ENCODE measurements around the gene COX5A. TPM values are rescaled to one million over a fixed set of nuclear protein-coding genes. Genes with fewer than 3 reads are reported as not detected.
A peak's percentile ranks its signal among the peaks of the same experiment; 100 is the strongest.
"Not testable (repeated sequence)": the region's sequence is repeated elsewhere in the genome, so short reads cannot be mapped to it uniquely, and the experiment has no call there.

The COX5A gene
- total RNA-seq, 1 experiment from 2014 or later = 295 TPM

GRCh38 chr15:74954515-74954914 is 16.6 kb upstream of the COX5A start:
- no peaks in the 10 kb centered on the region for H3K27me3 Mint-ChIP-seq (ENCODE audit: insufficient read depth, unreplicated experiment)
- intact Hi-C loops (cut with micrococcal nuclease) = loop anchor here (10.0 kb wide), 1 partner anchor 580 kb away; no protein-coding TSS in a partner anchor
- TF ChIP-seq CTCF (IDR thresholded peaks at IDR 0.05; ENCODE audit: unreplicated experiment) = no peak
- ChIA-PET CTCF (interaction anchor here (0.5 to 4.0 kb wide), 7 partner anchors 52 to 320 kb away, joined by 3 to 36 read pairs (median 3); no protein-coding TSS in a partner anchor), POLR2A (interaction anchor here (0.6 kb wide), 1 partner anchor 45 kb away, joined by 3 read pairs; no protein-coding TSS in a partner anchor)
- no TSS peak for BruUV-seq (replicated peaks)
- no peak overlapping the region for H3K27ac Mint-ChIP-seq (ENCODE audit: low read depth, unreplicated experiment)
- no peak for DNase-seq (ENCODE audit: unreplicated experiment)
- H3K9me3 Mint-ChIP-seq (ENCODE audit: unreplicated experiment) = no peaks in the 10 kb centered on the region
- no peak overlapping the region for H3K4me3 Mint-ChIP-seq (ENCODE audit: unreplicated experiment)
- H3K36me3 Mint-ChIP-seq (ENCODE audit: insufficient read depth, unreplicated experiment) = no peaks in the 10 kb centered on the region
- peaks cover 7% of the 10 kb centered on the region for H3K4me1 Mint-ChIP-seq (ENCODE audit: insufficient read depth, unreplicated experiment)

- intact Hi-C loops (cut with micrococcal nuclease) = loop anchor here (10.0 kb wide), 1 partner anchor 576 kb away; no protein-coding TSS in a partner anchor
- BruUV-seq (replicated peaks) = no TSS peak
- H3K27me3 Mint-ChIP-seq (ENCODE audit: insufficient read depth, unreplicated experiment) = no peaks in the 10 kb centered on the region
Measured at GRCh38 chr15:74951006-74951405, 13.1 kb upstream of the COX5A start.

GRCh38 chr15:74950078-74950908 is 12.4 kb upstream of the COX5A start:
- intact Hi-C loops (cut with micrococcal nuclease) = loop anchor here (1.0 to 10.0 kb wide), 3 partner anchors 179 to 575 kb away; no protein-coding TSS in a partner anchor
- Mint-ChIP-seq H3K4me1 (ENCODE audit: insufficient read depth, unreplicated experiment) (peaks cover 7% of the 10 kb centered on the region), H3K36me3 (ENCODE audit: insufficient read depth, unreplicated experiment) (no peaks in the 10 kb centered on the region), H3K27ac (ENCODE audit: low read depth, unreplicated experiment) (no peak overlapping the region), H3K27me3 (ENCODE audit: insufficient read depth, unreplicated experiment) (no peaks in the 10 kb centered on the region), H3K4me3 (ENCODE audit: unreplicated experiment) (no peak overlapping the region), H3K9me3 (ENCODE audit: unreplicated experiment) (no peaks in the 10 kb centered on the region)
- ChIA-PET CTCF (interaction anchor here (0.6 to 5.9 kb wide), 38 partner anchors 9 to 1618 kb away, joined by 3 to 128 read pairs (median 4); partner anchors contain the start of genes COX5A and FAM219B), POLR2A (interaction anchor here (0.6 to 2.0 kb wide), 10 partner anchors 10 to 254 kb away, joined by 3 to 9 read pairs (median 3); partner anchors contain the start of genes C15orf39, COX5A, FAM219B and PPCDC)
- TF ChIP-seq CTCF (IDR thresholded peaks at IDR 0.05; ENCODE audit: unreplicated experiment) = peak; percentile 97
- peak; percentile 80 for DNase-seq (ENCODE audit: unreplicated experiment)
- no TSS peak for BruUV-seq (replicated peaks)

More at GRCh38 chr15:74951006-74951405, 13.1 kb upstream of the COX5A start:
- Mint-ChIP-seq H3K9me3 (ENCODE audit: unreplicated experiment) (no peaks in the 10 kb centered on the region), H3K36me3 (ENCODE audit: insufficient read depth, unreplicated experiment) (no peaks in the 10 kb centered on the region), H3K27ac (ENCODE audit: low read depth, unreplicated experiment) (no peak overlapping the region), H3K4me1 (ENCODE audit: insufficient read depth, unreplicated experiment) (peaks cover 7% of the 10 kb centered on the region), H3K4me3 (ENCODE audit: unreplicated experiment) (no peak overlapping the region)
- CTCF ChIA-PET = interaction anchor here (0.6 to 5.9 kb wide), 35 partner anchors 10 to 374 kb away, joined by 3 to 128 read pairs (median 4); partner anchors contain the start of genes COX5A and FAM219B
- no peak for DNase-seq (ENCODE audit: unreplicated experiment)
- TF ChIP-seq CTCF (IDR thresholded peaks at IDR 0.05; ENCODE audit: unreplicated experiment) = no peak
- POLR2A ChIA-PET = interaction anchor here (0.7 to 2.0 kb wide), 8 partner anchors 11 to 253 kb away, joined by 3 to 9 read pairs (median 4); partner anchors contain the start of genes C15orf39, COX5A, FAM219B and PPCDC

GRCh38 chr15:74937272-74937589 is 642 bp downstream of the COX5A start:
- H3K4me1 Mint-ChIP-seq (ENCODE audit: insufficient read depth, unreplicated experiment) = peaks cover 6% of the 10 kb centered on the region
- TSS peak; percentile 72 for BruUV-seq (replicated peaks)
- ChIA-PET CTCF (no interaction called here), POLR2A (interaction anchor here (0.7 to 1.8 kb wide), 5 partner anchors 31 to 520 kb away, joined by 3 to 14 read pairs (median 4); partner anchors contain the start of genes FAM219B and PPCDC)
- peak overlapping the region; percentile 86 for H3K4me3 Mint-ChIP-seq (ENCODE audit: unreplicated experiment)
- peak; percentile 23 for DNase-seq (ENCODE audit: unreplicated experiment)
- H3K27me3 Mint-ChIP-seq (ENCODE audit: insufficient read depth, unreplicated experiment) = no peaks in the 10 kb centered on the region
- intact Hi-C loops (cut with micrococcal nuclease) = no loop called here
- H3K9me3 Mint-ChIP-seq (ENCODE audit: unreplicated experiment) = no peaks in the 10 kb centered on the region
- peaks cover 18% of the 10 kb centered on the region for H3K36me3 Mint-ChIP-seq (ENCODE audit: insufficient read depth, unreplicated experiment)
- TF ChIP-seq CTCF (IDR thresholded peaks at IDR 0.05; ENCODE audit: unreplicated experiment) = no peak
- H3K27ac Mint-ChIP-seq (ENCODE audit: low read depth, unreplicated experiment) = peak overlapping the region; percentile 88

GRCh38 chr15:74935193-74935592 is 2.7 kb downstream of the COX5A start:
- BruUV-seq (replicated peaks); H3K9me3 Mint-ChIP-seq (ENCODE audit: unreplicated experiment); intact Hi-C loops (cut with micrococcal nuclease); H3K4me1 Mint-ChIP-seq (ENCODE audit: insufficient read depth, unreplicated experiment); H3K27me3 Mint-ChIP-seq (ENCODE audit: insufficient read depth, unreplicated experiment); H3K27ac Mint-ChIP-seq (ENCODE audit: low read depth, unreplicated experiment): not testable (repeated sequence)
- CTCF ChIA-PET = interaction anchor here (0.9 to 2.2 kb wide), 3 partner anchors 31 to 164 kb away, joined by 3 to 9 read pairs (median 6); no protein-coding TSS in a partner anchor
- H3K4me3 Mint-ChIP-seq (ENCODE audit: unreplicated experiment) = peak overlapping the region; percentile 56
- H3K36me3 Mint-ChIP-seq (ENCODE audit: insufficient read depth, unreplicated experiment) = peaks cover 38% of the 10 kb centered on the region
- peak; percentile 16 for DNase-seq (ENCODE audit: unreplicated experiment)
- POLR2A ChIA-PET = interaction anchor here (1.5 kb wide), 1 partner anchor 29 kb away, joined by 6 read pairs; the partner anchor contains the start of gene FAM219B

All from MCF 10A (cell line).